HG02970 (cell line): ENCODE data around the gene TMEM204.

Source experiments
- ATAC-seq: cut with Tn5 transposase; IDR thresholded peaks from one replicate; pipeline ENCODE4 v1.9.1; 2021; ENCODE audit warnings: mild to moderate bottlenecking, moderate library complexity, moderate number of reproducible peaks; ENCODE audit not compliant: unreplicated experiment, low FRiP score

The TMEM204 gene

GRCh38 chr16:1536601-1537000, 3.1 kb downstream of the TMEM204 start:
- ATAC-seq, result no peak

GRCh38 chr16:1537138-1537577, 3.7 kb downstream of the TMEM204 start:
- ATAC-seq, result no peak

GRCh38 chr16:1537763-1538289, 4.4 kb downstream of the TMEM204 start:
- no peak for ATAC-seq

DNA sequence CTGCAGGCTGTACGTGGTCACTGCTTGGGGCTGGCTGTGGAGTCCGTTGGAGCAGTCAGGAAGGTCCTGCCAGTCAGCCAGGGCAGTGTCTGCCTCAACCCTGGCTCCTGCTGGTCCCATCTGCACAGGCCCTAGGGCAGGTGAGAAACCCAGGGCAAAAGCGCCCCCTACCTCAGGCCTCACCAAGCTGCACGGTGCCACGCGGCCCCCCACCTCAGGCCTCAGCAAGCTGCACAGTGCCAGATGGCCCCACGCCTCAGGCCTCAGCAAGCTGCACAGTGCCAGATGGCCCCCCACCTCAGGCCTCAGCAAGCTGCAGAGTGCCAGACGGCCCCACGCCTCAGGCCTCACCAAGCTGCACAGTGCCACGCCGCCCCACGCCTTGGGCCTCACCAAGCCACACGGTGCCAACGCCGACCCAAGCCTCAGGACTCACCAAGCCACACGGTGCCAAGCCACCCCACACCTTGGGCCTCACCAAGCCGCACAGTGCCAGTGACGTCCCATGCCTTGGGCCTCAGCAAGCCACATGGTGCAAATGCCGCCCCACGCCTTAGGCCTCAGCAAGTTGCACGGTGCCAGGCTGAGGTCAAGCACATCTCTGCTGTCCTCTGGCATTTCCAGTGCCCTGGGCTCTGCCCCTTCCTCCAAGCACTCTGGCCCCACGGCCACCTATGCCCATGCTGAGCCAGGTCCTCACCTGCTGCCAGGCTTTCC, 5.5 kb downstream of the TMEM204 start:
- no peak for ATAC-seq

DNA sequence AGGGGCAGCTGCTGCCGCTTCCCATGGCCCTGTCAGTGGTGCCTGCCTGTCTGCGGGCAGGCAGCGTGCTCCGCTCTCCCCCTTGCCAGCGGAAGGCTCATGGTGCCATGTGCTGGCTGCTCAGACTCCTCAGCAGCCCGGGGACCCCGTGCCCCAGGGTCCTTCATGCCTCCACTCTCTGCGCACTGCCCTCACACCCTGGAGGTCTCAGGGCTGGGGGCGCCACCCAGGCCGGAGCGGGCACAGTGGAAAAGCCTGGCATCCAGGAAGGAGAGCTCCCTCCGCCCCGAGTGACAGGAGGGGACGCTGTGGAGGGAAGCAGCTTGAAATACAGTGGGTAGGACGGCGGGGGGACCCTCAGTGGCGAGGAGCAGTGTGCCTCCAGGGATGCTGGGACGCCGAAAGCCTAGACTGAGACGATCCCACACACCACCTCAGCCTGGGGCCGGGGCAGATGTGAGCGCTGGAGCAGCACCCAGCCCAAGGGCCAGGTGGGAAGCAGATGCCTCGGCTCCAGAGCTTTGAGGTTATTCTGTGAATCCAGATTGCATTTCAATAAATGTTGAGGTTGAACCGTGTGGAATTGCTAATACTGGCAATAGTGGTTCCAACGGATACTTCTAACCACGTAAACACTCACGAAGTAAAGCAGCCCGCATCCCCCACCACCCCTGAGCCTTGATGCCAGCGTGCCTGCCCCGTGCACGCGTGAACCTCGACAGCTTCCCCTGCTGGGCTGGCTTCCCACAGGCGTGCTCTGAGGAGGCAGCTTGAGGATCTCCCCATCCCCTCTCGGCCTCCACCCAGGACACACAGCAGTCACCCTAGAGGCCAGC, 6.5 kb downstream of the TMEM204 start:
- no peak for ATAC-seq

- no peak for ATAC-seq
Observed at GRCh38 chr16:1540556-1540855, 7.0 kb downstream of the TMEM204 start.

DNA sequence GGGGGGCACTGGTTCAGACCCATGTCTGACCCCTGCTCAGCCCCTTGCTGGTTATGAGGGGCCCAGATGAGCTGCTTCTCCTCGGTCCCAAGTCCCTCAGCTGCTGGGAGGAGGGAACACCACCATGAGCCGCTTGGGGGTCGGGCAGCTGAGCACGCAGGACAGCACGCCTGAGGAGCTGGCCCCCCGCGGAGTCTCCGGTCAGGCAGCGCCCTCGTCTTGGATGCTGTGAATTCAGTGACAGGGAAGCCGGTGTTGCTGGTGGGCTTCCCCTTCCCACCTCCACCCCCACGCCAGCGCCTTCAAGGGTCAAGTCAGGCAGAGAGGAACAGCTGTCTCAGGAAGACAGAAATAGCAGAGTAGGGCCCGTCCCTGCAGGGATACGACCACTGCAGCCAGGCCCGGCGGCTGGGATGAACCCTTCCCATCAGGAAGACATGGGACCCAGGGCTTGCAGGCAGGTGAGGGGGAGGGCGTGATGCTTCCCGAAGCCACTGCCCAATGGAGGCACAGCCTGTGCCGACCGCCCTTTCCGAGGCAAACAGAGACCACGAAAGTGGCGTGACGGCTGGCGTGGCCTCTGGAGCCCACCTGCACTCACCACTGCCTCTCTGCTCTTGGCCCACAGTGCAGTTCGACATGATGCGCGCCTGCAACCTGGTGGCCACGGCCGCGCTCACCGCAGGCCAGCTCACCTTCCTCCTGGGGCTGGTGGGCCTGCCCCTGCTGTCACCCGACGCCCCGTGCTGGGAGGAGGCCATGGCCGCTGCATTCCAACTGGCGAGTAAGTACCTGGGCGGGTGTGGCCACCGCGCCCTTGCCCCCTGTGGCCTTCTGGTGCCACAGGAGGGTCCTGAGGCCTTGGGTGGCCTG, 8.1 kb downstream of the TMEM204 start:
- no peak for ATAC-seq

GRCh38 chr16:1542166-1542500, 8.7 kb downstream of the TMEM204 start:
- no peak for ATAC-seq

DNA sequence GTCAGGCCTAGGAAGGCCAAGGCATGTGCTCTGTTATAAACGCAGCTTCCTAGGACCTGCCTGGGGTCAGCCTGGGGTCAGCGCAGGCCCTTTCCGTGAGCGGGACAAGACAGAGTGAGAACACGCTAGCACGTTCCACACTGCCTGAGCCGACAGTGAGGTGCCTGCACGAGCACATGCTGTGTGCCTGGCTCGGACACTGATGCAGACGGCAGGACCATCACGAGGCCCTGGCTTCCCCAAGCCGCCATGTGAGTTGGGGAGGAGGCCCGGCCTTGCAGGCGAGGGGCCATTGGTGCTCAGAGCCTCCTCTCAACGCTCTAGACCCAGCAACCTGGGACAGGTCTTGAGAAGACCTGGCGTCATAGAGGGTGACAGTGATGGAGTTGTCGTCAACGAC, 9.1 kb downstream of the TMEM204 start:
- no peak for ATAC-seq

- no peak for ATAC-seq
Observed at GRCh38 chr16:1543085-1543896, 9.8 kb downstream of the TMEM204 start.

GRCh38 chr16:1545044-1546040, 11.9 kb downstream of the TMEM204 start:
- ATAC-seq, result no peak

DNA sequence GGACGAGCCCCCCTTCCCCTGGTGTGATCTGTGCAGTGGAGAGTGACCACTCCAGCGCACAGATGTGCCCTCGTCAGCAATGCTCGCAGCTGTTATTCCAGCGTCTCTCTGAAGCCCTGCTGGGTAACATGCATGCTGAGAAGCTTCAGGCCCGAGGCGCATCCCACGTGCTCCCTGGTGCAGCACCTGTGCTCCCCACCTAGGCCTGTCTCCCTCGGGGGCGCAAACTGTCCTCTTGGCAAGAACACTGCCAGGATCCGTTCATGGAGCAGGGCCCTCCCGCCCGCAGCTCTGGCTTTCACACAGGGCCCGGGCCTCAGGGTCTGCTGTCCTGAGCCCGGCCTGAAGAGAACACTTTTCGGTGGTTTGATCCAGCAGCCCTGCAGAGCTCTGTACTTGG, 13.0 kb downstream of the TMEM204 start:
- no peak for ATAC-seq

DNA sequence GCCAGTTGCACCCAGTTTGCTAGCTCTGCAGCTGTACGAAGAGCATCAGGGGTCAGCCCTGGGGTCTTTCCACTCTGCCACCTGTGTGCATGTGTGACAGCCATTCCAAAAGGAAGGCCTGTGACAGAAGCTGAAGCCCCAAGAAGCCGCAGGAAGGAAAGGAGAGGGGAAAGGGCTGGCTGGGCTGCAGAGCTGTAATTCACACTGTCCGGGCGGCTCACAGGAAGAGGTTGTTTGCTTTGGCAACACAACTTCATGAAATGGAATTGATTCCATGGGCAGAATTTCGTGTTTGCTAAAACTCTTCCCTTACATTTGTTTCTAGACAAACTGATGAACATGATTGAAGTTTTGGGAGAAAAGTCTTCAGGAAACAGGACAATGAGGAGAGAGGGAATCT, 14.8 kb downstream of the TMEM204 start:
- ATAC-seq, result no peak

DNA sequence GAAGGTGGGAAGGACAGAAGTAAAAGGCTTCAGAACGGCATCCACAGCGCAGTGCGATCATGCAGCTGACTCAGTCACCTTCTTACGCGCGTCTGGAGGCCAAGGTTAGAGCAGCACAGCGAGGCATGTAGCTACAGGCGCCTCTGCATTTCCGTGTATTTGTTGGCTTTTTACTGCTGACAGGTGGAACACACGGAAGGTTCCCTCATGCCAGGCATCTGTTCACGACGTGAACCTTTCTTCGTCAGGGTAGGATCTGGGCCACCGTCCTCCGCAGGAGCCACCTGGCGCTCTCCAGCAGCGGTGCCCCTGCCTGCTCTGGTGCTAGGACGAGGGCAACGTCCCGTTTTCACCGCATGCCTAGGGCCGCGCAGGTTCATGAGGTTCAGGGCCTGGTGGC, 15.3 kb downstream of the TMEM204 start:
- ATAC-seq, result no peak

DNA sequence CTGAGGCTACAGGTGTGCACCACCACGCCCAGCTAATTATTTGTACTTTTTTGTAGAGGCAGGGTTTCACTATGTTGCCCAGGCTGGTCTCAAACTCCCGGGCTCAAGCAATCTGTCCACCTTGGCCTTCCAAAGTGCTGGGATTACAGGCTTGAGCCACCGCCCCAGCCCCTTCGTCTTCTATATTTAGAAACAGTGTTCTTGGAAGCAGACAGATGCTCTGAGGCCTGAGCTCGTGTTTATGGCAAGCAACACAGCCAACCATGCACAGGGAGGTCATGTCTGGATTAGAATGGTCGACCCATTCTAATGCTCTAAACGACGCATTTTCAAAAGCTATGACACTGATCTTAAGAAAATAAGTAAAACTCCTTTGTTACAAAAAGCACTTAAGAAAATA, 16.6 kb downstream of the TMEM204 start:
- ATAC-seq, result no peak

DNA sequence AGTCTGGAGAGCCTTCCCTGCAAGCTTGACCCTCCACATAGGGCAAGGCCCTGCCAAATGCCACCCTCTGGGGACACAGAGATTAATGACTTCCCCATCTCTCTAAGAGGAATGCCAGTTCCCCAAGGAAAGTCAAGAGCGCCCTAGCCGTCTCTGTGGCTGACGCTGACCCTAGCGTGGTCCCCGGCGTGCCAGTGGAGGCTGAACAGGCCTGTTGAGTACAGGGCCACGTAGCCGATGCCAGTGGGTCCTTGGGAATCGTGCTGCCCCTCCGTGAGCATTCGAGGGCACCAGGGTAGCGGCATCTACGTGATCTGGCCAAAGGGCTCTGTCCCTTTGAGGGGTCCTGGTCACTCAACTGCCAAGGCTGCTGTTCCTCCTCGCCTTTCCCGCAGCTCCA, 17.2 kb downstream of the TMEM204 start:
- ATAC-seq, result no peak

DNA sequence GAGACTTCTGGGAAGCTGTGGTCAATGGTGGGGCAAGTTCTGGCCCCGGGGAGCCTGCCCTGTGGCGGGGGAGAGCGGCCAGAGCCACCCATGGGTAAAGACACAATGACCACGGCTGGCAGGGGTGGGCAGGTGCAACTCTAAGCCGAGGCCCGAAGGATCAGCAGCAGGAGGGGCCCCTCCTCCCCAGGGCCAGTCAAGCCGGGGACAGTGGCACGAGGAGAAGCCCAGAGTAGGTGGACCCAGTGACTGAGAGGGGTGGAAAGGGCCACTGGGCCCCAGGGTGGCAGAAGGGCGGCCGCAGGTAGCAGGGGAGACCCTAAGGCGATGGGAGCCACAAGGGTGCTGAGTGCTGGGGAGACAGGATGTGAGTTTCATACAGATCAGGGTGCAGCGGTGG, 17.7 kb downstream of the TMEM204 start:
- ATAC-seq, result no peak

- ATAC-seq, result no peak
Observed at GRCh38 chr16:1552129-1552528, 18.7 kb downstream of the TMEM204 start.
